Measurements from ENCODE around the gene FGD2.

The FGD2 gene

DNA sequence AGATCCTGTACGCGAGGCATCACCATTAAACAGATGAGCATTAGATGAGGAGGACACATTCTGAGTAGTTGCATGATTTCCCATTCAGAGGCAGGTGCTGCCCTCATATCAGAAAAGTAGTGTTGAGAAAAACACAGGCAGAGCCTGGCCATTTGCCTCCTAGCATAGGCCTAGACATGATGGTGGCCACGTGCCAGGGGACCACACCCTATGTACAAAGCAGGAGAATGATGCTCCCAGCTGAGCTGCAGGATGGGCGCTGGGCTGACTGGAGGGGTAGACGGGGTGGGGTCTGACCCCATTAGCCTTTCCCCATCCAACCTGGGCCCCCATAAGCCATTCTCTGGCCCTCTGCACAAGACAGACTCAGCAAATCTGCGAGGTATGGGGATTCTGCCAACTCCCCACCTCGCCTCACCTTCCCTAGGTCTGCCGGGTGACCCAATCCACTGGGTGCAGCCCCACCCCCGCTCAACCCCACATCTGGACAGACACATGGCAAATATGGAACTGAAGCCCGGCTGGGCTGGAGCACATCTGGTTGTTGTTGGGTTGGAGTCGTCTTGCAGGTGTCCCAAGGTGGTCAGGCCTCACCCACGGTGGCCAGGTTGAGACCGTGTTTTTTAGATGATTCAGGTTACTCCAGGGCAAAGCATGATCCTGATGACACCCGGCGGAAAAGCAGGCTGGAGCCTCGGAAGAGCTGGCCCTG lies 37.0 kb upstream of the FGD2 start:
- no peaks in the 10 kb centered on the region for H3K9me3 ChIP-seq (ENCODE audit: control insufficient read depth, insufficient read depth, low read depth, low read length)
- TF ChIP-seq OVOL3 (tag by site-specific recombination; IDR thresholded peaks at IDR 0.05) (no peak), KLF1 (tag by site-specific recombination; IDR thresholded peaks at IDR 0.05) (0 out of 2 replicates have a peak, but pooled peaks have one; percentile 37)
- ChIA-PET CTCF (interaction anchor here (1.6 kb wide), 1 partner anchor 50 kb away, joined by 4 read pairs; no protein-coding TSS in a partner anchor), POLR2A (interaction anchor here (0.7 to 1.6 kb wide), 2 partner anchors 18 kb away, joined by 3 to 6 read pairs; partner anchors contain the start of gene MTCH1)
- H3K4me3 ChIP-seq (ENCODE audit: low read depth, low read length) = no peak overlapping the region
- H3K36me3 ChIP-seq (ENCODE audit: control insufficient read depth in 2 of 2, insufficient read depth in 1 of 2, low read length in 2 of 2) = peaks cover 7 to 65% of the 10 kb centered on the region in 2 experiments; a peak in 1 of 3 replicates
- no peak overlapping the region for H3K27ac ChIP-seq (ENCODE audit: extremely low read depth, low read depth, low read length)
- H3K4me1 ChIP-seq (ENCODE audit: control insufficient read depth, insufficient read depth, low read length) = no peaks in the 10 kb centered on the region

DNA sequence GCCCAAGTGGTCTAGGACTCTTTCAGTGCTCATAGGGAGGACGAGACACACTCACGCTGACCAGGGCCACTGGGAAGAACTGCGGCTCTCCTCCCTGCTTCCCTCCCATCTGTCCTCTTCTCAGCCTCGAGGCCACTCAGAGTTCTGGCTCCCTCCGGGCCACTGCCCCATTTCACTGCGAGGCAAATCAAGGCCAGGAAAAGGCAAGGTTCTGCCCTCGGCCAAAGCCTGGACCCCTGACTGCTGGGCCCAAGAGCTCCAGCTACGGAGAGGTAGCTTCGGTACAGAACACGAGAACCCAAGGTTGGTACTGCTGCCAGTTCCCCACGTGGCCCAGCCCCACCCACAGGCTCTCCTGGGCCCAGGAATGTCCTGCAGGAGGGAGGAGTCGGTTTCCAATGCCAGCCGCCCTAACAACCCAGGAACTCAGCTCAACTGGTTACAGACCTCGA lies 36.2 kb upstream of the FGD2 start:
- peaks cover 13 to 74% of the 10 kb centered on the region in 2 experiments; a peak in 2 of 3 replicates for H3K36me3 ChIP-seq (ENCODE audit: control insufficient read depth in 2 of 2, insufficient read depth in 1 of 2, low read length in 2 of 2)

DNA sequence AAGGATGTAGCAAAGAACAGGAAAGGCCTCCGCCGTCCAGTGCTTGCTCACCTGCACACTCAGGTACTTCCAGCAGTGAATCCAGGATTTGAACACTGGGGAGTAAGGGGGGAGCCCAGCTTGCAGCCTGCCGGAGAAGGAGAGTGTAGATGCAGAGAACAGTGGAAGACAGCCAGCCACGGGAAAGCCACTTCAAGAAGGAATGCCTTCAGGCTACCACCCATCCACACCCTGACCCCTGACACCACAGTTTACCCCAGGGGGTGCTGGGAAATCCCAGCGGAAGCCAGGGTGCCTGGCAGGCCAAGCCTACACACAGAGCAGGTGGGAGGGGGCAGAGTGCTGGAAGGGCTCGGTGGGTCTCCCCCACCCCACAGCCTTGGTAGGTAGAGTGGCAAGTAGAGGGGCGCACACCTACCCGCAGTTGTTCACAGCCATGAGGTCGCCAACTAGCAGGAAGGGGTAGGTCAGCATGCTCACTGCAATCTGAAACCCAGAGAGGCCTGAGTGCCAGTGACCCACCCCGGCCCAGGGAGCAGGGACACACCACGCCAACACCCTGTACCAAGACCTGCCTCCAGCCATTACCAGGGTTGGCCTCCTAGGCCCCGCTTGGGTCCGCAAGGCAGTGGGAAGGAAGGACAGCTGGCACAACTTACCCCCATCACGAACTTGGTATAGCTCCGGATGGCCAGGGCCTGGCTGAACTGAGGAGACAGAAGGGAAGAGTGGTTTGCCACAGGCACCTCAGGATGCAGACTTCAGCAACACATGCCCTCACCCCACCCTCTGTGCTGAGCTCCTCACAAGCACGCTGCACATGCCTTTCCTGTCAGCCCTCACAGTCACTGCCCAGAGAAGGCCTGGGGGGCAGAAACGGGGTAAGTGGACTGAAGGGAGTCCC lies 35.2 kb upstream of the FGD2 start:
- H3K36me3 ChIP-seq (ENCODE audit: control insufficient read depth in 2 of 2, insufficient read depth in 1 of 2, low read length in 2 of 2) = peaks cover 13 to 84% of the 10 kb centered on the region in 2 experiments; a peak in 2 of 3 replicates
- no peak overlapping the region for H3K27ac ChIP-seq (ENCODE audit: extremely low read depth, low read depth, low read length)
- H3K4me3 ChIP-seq (ENCODE audit: low read depth, low read length) = no peak overlapping the region
- TF ChIP-seq ZNF571 (tag by site-specific recombination; IDR thresholded peaks at IDR 0.05) = no peak
- TF ChIP-seq, protein P1, sequence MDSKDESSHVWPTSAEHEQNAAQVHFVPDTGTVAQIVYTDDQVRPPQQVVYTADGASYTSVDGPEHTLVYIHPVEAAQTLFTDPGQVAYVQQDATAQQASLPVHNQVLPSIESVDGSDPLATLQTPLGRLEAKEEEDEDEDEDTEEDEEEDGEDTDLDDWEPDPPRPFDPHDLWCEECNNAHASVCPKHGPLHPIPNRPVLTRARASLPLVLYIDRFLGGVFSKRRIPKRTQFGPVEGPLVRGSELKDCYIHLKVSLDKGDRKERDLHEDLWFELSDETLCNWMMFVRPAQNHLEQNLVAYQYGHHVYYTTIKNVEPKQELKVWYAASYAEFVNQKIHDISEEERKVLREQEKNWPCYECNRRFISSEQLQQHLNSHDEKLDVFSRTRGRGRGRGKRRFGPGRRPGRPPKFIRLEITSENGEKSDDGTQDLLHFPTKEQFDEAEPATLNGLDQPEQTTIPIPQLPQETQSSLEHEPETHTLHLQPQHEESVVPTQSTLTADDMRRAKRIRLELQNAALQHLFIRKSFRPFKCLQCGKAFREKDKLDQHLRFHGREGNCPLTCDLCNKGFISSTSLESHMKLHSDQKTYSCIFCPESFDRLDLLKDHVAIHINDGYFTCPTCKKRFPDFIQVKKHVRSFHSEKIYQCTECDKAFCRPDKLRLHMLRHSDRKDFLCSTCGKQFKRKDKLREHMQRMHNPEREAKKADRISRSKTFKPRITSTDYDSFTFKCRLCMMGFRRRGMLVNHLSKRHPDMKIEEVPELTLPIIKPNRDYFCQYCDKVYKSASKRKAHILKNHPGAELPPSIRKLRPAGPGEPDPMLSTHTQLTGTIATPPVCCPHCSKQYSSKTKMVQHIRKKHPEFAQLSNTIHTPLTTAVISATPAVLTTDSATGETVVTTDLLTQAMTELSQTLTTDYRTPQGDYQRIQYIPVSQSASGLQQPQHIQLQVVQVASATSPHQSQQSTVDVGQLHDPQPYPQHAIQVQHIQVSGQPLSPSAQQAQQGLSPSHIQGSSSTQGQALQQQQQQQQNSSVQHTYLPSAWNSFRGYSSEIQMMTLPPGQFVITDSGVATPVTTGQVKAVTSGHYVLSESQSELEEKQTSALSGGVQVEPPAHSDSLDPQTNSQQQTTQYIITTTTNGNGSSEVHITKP (tag by site-specific recombination; IDR thresholded peaks at IDR 0.05) = peak; percentile 68
- no peaks in the 10 kb centered on the region for H3K9me3 ChIP-seq (ENCODE audit: control insufficient read depth, insufficient read depth, low read depth, low read length)
- no peaks in the 10 kb centered on the region for H3K4me1 ChIP-seq (ENCODE audit: control insufficient read depth, insufficient read depth, low read length)
- POLR2A ChIA-PET = interaction anchor here (1.1 to 1.6 kb wide), 2 partner anchors 16 kb away, joined by 4 to 6 read pairs; partner anchors contain the start of gene MTCH1
- CTCF ChIA-PET = interaction anchor here (0.5 to 1.6 kb wide), 2 partner anchors 48 to 65 kb away, joined by 4 read pairs; no protein-coding TSS in a partner anchor

More for the DNA sequence above, 36.2 kb upstream of the FGD2 start:
- CTCF ChIA-PET = interaction anchor here (1.6 kb wide), 1 partner anchor 49 kb away, joined by 4 read pairs; no protein-coding TSS in a partner anchor
- H3K9me3 ChIP-seq (ENCODE audit: control insufficient read depth, insufficient read depth, low read depth, low read length) = no peaks in the 10 kb centered on the region
- no peak overlapping the region for H3K4me3 ChIP-seq (ENCODE audit: low read depth, low read length)
- TF ChIP-seq ZNF660 (tag by site-specific recombination; IDR thresholded peaks at IDR 0.05) (no peak), ZBTB17 (tag by site-specific recombination; IDR thresholded peaks at IDR 0.05) (no peak), ZNF292 (tag by site-specific recombination; IDR thresholded peaks at IDR 0.05; ENCODE audit: borderline replicate concordance, low read depth) (no peak), ZNF768 (tag by site-specific recombination; IDR thresholded peaks at IDR 0.05) (no peak), ZIC2 (tag by site-specific recombination; IDR thresholded peaks at IDR 0.05) (no peak)
- TF ChIP-seq, protein P2, sequence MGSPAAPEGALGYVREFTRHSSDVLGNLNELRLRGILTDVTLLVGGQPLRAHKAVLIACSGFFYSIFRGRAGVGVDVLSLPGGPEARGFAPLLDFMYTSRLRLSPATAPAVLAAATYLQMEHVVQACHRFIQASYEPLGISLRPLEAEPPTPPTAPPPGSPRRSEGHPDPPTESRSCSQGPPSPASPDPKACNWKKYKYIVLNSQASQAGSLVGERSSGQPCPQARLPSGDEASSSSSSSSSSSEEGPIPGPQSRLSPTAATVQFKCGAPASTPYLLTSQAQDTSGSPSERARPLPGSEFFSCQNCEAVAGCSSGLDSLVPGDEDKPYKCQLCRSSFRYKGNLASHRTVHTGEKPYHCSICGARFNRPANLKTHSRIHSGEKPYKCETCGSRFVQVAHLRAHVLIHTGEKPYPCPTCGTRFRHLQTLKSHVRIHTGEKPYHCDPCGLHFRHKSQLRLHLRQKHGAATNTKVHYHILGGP (tag by site-specific recombination; IDR thresholded peaks at IDR 0.05) = no peak
- TF ChIP-seq, protein P3, sequence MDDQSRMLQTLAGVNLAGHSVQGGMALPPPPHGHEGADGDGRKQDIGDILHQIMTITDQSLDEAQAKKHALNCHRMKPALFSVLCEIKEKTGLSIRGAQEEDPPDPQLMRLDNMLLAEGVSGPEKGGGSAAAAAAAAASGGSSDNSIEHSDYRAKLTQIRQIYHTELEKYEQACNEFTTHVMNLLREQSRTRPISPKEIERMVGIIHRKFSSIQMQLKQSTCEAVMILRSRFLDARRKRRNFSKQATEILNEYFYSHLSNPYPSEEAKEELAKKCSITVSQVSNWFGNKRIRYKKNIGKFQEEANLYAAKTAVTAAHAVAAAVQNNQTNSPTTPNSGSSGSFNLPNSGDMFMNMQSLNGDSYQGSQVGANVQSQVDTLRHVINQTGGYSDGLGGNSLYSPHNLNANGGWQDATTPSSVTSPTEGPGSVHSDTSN (CRISPR knock-in tag; IDR thresholded peaks at IDR 0.05) = no peak
- H3K27ac ChIP-seq (ENCODE audit: extremely low read depth, low read depth, low read length) = no peak overlapping the region
- POLR2A ChIA-PET = interaction anchor here (1.6 kb wide), 1 partner anchor 17 kb away, joined by 6 read pairs; the partner anchor contains the start of gene MTCH1
- no peaks in the 10 kb centered on the region for H3K4me1 ChIP-seq (ENCODE audit: control insufficient read depth, insufficient read depth, low read length)

All from HEK293 (cell line).